Measurements from ENCODE around the gene CCDC167.

The CCDC167 gene

DNA sequence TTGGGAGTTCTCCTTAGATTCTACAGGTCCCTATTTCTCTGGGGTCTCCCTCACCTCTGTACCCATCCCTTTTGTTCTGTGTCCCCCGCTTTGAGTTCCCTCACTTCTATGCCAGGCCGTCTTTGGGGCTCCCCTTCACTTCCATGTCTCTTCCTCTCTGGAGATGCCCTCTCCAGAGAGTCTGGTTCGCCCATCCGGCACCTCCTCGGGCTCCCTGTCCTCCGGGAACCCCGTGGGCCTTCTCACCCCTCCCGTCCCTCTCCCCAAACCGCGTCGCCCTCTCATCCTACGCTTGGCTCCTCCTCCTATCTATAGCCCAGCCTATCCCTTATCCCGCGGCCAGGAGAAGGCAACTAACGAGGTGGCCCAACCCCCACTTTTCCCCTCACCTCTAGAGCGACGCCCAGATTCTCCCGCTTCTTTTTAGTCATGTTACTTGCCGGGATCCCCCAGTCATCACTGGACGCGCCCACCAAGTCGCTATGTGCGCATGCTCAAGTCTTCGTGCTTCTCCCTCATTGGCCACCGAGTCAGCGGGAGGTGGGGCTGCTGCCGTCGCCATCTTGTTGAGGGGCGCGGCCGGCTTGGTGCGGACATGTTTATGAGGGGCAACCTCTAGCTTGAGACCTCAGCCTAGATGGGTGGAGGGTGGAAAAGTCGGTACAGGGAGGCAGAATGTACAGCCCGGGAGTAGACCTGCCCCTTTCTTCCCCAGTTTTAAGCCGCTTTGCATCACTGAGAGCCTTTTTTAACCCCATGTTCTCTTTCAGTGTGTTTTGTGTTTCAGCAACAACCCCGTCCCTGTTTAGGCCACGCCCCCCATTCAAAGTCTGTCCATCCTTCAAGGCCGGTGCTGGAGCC, at the start of gene CCDC167:
Gene CCDC167, minus strand, starts transcription at position 461 of the 861 bp plus-strand sequence. Its CDS starts 30 bp downstream, at position 431.
- DNase-seq = peak; percentile 98

DNA sequence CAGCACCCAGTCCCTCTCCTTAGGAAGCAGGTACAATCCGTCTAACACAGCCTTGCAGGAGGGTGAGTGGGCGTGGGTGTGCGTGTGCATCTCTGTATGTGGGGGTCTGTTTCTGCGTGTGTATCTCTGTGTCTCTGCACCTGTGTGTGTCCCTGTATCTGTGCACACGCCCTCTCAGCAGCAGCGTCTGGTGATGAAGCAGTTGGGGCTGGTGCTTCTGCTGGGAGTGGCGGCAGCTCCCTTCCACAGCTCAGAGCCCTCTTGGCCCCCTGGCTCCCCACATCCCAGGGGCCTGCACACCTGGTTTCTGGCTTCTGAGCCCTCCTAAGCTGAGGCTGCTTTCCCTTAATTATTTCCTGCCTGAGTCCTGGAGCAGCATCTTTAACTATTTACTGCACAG, 49.5 kb upstream of the CCDC167 start:
- no peak for DNase-seq

DNA sequence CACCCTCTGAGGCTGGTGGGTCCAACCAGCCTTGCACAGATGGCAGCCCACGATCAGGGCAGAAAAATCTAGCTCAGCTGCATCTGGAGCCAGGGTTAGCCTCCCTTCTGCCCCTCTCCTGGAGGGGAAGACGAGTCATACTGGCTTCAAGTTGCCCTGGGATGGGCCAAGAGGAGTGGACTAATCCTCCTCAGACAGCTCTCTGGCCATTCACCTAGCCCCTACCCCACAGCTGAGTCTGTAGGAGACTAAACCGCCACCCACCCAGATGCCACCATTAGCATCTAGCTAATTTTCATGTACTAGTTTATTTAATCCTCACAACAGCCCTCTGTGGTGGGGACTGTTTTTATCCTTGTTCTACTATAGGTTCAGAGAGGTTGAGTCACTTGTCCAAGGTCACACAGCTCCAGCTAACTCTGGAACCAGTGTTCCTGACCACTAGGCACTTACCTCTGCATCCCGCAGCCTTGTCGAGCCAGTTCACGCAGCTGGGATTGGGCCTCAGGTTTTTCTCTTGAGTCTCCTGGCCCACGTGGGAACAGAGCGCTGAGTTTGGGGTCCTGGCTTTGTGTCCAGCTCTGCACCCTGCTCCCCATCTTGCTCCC, 48.5 kb upstream of the CCDC167 start:
- DNase-seq = no peak

DNA sequence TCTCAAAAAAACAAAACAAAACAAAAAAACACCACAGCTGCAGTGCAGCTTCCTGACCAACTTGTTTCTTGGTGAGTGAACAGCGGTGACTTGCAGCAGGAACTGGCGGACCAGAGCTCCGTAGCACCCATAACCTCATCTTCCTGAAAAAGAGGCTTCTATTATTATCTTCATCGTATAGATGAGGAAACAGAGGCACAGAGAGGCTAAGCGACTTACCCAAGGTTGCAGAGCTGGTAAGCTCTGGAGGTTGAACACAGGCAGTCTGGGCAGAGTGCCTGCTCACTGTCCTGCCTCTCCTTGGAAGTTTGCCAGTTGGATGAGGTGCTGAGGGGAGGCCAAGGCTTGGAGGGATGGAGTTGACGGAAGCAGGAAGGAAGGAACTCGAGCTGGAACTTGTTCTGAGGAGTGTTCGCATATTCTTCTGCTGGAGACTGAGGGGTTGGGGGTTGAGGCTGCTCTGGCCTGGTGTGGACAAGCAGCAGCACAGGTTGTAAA, 47.9 kb upstream of the CCDC167 start:
- peak; percentile 41 for DNase-seq

DNA sequence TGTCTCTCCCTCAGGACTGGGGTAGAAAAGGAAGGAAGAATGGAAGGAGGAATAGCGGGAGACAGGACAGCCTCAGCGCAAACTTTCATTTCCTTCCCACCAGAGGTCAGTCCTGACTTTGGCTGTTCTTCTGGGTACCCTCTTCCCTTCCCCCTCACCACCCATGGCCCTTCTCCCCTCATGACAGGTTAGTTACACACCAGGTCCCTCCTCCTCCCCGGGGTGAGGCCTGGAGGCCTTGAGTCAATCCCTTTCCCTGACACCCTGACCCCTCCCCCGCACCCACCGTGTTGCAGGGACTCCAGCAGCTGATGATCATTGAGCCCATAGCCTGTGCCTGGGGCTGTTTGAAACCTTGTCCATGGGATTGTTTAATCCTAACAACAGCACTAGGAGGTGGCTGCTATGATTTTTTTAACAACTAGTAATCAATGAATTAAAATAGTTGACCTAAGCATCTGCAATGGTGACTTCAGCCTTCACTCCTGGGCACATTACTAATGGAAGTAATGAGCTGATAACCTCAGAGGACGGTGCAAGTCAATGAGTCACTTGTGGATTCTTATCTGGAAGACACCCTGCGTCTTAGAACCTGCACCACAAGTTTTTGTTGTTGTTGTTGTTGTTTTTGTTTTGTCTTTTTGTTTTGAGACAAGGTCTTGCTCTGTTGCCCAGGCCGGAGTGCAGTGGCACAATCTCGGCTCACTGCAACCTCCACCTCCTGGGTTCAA, 46.6 kb upstream of the CCDC167 start:
- no peak for DNase-seq

DNA sequence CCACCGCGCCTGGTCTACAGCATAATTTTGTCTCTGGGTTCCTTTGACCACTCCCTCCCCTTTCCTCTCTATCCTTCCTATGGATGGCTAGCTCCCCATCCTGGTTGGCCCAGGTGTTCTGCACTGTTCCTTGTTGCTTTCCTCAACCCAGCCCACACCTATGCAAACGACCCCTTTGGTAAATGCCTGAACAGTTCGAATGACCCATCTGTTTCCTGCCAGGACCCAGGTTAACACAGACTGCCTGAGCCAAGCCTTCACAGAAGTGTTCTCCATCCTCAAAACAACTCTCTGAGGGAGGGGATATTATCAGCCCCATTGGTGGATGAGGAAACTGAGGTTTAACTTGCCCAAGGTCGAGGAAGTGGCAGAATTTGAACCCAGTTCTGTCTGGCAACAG, 44.8 kb upstream of the CCDC167 start:
- no peak for DNase-seq

DNA sequence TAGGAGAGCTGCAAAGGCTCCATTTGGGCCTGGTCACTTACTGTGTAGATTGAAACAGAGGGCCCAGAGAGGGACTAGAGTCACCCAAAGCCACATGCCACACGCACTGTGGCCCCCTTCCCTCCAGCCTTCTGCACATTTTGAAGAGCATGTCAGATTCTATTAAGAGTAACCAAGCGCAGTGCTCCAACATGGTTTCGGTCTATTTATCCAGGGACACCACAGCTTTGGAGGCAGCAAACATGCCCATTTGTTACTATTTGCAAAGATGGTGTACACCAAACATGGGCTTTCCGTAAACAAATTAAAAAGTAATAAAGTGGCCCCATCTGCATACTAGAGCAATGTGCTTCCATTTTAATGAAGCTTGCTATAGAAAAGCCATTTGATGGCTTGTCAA, 43.7 kb upstream of the CCDC167 start:
- no peak for DNase-seq

DNA sequence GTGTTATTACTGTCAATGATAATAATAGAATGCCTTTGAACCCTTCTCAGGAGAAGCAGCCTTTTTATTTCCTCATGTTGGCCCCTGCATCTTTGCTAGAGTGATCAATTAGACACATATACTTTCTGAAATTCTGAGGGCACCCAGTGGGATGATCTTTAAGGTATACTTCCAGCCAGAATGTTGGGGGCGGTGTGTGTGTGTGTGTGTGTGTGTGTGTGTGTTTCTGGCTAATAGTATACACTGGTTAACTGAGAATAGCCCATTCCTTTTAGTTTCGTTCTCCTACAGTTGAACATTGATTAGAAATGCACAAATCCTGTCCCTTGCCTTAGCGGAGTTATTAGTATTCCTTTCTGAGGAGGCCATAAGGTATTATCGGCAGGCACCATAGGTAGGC, 41.7 kb upstream of the CCDC167 start:
- no peak for DNase-seq

DNA sequence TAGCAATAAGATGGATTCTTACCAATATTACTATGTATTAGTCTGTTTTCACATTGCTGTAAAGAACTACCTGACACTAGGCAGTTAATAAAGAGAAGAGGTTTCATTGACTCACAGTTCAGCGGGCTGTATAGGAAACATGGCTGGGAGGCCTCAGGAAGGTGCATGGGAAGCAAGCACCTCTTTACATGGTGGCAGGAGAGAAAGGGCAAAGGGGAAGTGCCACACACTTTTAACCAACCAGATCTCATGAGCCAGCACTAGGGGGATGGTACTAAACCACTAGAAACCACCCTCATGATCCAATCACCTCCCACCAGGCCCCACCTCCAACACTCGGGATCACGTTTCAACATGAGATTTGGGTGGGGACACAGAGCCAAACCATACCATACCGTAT, 40.7 kb upstream of the CCDC167 start:
- no peak for DNase-seq

DNA sequence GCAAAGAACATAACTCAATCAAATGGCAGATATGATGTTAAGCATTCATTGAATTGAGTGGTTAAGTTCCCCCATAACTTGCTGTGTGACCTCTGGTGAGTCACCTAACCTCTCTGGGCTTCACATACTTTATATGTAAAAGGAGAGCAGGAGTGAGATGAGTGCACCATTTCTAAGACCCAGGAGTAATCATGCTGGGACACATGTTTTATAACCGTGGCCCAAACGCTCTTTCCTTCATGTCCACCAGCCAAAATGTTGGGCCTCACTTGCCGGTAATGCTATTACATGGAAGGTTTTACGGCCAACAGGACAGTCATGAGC, 40.3 kb upstream of the CCDC167 start:
- no peak for DNase-seq

DNA sequence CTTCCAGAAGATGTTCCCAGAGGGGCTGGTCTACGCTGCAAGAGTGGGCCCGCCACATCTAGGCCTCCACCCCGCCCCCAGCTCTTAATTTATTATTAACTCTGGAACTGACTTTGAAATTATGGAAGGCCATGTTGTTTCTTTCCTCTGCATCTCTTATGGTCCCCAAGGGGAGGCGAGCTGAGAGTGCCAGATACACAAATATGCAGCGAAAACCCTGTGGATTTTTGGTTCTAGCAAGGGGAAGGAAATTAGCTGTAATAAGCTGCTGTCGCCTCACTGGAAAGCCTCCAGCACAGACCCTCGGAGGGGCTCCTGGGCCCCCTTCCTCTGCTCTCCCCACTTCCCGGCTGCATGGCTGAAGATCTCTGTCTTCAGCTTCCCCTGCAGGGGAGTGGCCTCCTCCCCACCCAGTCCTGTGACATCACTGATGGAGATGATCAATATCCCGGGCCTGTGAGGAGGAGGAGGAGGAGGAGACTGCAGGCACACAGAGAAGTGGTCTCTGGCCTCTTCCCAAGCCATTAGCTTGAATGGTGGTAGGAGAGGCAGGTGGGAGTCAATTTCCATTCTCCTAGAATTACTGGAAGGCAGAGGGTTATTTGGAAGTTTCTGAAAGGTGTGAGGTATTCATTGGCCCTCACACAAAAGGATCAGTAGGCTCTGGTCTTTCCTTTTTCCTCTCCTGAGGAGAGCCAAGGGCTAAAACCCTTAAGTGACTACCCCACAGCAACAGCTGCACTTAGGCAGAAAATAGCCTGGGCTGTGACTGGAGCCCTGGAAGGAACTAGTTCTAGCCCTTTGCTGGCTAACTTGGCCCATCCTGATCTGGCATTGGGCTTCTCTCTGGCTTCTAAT, 39.7 kb upstream of the CCDC167 start:
- no peak for DNase-seq

DNA sequence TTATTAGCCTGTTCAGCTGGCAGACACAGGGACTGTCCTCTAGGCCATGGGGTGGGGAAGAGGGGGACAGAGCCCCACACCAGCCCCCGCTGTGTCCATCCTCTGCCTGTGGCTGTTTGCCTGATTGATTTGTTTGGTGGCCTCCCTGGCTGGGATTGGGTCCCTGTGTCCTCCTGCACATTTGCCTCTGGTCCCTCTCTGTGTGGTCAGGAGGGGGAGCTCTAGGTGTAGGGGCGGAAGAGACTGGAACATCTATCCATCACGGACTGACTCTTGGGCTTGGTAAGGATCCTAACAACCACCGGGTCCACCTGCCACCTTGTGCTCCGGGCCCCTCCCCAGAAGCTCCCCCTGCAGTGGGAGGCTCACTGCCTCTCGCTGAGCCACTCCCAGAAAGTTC, 38.4 kb upstream of the CCDC167 start:
- DNase-seq = no peak

DNA sequence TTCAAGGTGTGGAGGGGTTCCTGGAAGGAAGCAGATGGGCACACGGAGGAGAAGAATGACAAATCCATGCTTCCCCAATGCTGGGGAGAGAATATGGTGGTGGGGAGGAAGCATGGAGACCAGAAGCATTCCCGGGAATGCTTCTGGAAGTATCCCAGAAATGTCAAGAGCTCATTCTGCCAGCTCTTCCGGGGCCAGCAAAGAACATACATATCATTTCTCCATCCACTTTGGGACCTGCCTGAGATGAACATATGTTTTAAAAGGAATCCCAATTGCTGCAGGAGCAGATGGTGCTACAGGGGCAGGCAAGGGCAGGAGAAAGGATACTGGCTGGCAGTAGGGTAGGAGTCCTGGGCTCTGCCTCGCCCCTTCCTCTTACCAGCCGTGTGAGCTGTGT, 37.9 kb upstream of the CCDC167 start:
- DNase-seq = no peak

DNA sequence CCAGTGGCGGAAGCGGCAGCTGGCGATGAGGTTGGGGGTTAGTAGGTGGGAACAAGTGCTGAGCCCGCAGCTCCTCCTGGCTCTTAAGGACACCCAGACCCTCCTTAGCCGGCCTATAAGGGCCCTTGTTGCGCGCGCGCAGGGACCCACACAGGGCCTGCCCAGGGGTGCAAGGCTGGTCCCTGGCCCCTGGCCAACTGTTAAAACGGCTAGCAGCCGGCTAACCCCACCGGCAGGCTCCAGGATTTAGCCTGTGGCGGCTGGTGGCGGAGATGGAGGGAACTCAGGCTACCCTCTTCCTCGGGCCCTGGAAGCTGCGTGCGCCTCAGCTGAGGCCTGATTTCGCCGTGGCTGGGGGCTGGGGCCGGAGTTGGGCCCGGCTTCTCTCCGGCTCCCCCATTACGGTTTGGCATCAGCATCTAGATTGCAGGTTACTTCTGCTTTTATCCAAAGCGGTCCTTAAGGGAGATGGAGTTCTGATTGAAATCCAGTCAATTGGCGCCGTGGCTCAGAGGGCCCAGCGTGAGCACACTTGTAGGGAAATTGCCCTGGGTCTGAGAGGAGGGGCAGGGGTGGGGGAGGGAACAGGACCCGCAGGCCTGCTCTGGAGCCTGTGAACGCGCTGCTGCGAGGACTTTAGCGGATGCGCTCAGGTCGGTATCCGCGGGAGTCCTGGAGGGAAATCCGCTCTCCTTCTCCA, 36.9 kb upstream of the CCDC167 start:
- no peak for DNase-seq

DNA sequence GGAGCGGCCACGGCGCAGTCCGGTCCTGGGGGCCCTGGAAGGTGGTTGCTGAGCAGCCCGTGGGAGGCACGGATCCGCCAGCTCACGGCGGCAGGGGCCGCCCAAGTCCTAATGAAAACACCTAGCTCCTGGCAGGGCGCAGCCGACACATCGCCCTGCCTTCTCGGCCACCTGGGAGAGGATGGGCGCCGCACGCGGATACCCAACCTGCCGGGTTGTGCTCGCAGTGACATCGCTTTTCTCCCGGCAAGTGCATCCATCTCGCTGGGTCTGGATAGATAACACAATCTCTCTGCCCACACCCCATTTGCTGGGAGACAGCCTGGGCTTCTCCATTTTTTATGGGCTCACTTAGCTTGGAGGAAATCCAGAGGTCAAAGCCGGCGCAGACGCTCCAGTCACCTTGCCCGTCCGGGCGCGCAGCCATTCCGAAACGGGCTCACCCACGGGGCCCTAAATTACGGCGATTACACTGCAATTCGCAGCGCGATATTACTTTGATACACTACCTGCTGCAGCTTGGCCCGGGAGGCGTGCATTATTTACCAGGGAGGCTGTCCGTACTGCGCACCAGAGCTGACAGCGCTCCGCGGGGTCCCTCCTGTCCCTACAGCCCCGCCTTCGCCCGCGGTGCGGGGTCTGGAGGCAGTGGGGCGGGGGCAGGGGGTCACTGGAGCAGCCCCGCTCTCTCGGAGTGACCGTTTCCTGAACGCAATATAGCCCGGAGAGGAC, 36.2 kb upstream of the CCDC167 start:
- no peak for DNase-seq

DNA sequence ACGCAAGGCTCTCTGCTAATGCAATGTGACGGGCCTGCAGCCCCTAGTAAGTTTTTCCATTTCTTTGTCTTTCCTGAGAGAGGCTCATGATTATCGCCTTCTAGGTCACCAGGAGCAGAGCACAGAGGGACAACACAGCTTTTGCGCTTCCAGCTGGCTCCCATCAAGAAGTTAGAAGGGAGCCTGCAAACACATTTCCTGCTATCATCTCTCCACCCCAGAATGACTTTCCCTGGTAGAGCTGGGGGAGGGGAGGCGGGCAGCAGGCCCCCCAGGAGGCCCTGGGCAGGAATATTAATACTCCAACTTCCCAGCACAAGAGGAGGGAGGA, 35.7 kb upstream of the CCDC167 start:
- no peak for DNase-seq

DNA sequence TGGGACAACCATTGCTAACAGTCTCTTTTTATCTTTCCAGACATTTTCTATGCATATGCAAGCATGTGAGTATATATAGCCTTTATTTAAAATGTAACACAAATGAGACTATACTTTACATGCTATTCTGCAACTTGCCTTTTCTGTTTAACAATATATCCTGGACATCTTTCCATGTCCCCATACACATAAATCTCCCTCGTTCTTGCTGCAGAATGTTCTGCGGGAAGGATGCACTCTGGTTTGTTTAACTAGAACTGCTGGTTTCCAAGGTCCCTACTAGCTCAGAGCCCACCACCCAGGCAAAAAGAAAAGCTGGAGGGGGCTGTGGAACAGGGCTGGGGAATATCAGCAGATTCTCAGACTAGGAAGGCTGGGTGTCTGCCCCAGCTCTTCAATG, 35.2 kb upstream of the CCDC167 start:
- DNase-seq = no peak

DNA sequence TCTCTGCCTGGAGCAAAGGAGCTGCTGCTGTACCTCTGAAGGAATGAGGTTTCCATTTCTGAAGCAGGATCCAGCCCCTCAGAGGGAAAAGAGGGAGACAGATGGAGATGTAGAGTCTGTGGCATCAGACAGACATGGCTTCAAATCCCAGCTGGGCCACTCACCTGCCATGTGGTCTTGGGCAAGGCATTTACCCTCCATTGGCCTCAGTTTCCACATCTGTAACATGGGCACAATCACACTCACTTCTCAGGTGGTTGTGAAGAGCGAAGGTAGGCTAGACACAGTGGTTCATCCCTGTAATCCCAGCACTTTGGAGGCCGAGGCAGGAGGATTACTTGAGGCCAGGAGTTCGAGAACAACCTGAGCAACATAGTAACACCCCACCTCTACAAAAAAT, 32.4 kb upstream of the CCDC167 start:
- no peak for DNase-seq

DNA sequence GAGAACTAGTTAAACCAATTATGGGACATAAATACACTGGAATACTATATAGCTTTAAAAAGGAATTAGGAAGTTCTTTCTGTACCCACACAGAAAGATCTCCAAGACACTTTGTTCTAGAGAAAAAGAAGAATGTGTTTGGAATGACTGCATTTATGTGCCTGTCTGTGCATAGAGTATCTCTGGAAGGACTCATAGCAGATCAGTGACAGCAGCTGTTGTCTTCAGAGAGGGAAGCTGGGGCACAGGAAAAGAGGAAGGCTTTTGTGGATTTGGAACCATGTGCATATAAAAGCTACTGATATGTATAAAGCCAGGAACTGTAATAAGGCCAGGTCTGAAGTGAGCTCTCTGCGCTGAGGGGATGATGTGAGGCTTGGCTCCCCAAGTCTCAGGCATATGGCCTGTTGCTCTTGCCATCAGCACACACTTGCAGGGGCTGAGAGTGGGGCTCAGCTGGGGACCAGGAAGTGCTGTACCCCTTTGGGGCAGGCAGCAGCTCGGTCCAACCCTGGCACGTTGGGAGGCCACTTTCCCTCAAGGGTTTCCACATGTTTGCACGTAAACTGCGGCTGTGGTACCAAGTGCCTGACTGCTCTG, 31.8 kb upstream of the CCDC167 start:
- no peak for DNase-seq

DNA sequence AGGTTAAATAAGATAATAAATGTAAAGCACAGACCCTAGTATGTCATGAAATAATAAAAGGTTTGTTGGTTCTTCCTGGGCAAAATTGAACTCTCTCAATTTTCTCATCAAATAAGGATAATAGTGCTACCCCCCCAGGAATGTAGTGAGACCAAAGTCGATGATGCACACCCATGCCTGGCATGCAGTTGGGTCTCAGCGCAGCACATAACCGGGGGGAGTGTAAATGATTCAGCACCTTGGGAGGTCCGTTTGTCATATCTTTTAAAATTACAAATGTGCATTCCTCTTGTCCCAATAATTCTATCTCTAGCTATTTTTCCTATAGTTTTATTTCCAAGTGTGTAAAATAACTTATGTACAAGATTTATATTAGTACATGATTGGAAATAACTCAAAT, 31.3 kb upstream of the CCDC167 start:
- DNase-seq = no peak

DNA sequence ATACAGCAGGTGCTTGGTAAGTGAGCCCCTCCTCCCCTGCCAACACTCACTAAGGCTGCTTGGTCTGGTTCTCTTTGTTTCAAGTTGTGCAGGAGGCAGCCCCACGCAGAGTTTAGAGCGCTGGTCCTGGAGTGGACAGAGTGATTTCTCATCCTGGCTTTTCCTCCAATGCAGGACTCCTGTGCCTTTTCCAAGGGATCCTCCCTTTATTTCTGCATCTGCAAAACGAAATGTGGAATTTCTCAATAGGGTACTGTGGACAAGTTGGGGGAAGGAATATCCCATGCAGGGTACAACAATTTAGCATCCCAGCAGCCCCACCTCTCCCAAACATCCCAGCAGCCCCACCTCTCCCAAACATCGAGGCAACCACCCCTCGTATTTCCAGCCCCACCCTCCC, 30.6 kb upstream of the CCDC167 start:
- no peak for DNase-seq

Measured in femur (tissue), 1 donor.